Hepatic stellate cell (primary cell): ENCODE data around the gene TPD52L2.
"Not testable (repeated sequence)": the region's sequence is repeated elsewhere in the genome, so short reads cannot be mapped to it uniquely, and the experiment has no call there.

Experiments
- DNase-seq: peaks from one replicate; pipeline ENCODE4 v3.0.0; 2011; ENCODE audit warnings: low spot score

The TPD52L2 gene

GRCh38 chr20:63835021-63835858 lies 29.8 kb upstream of the TPD52L2 start:
- DNase-seq: peak; percentile 100

GRCh38 chr20:63836458-63837344 lies 28.4 kb upstream of the TPD52L2 start:
- no peak for DNase-seq

GRCh38 chr20:63837479-63837878 lies 27.6 kb upstream of the TPD52L2 start:
- DNase-seq: no peak

- DNase-seq: no peak
These were observed 25.4 kb upstream of the TPD52L2 start for GRCh38 chr20:63839620-63840019.

GRCh38 chr20:63840405-63840828 lies 24.7 kb upstream of the TPD52L2 start:
- DNase-seq: no peak

- no peak for DNase-seq
These were observed 22.8 kb upstream of the TPD52L2 start for GRCh38 chr20:63842258-63842657.

- DNase-seq: no peak
These were observed 21.8 kb upstream of the TPD52L2 start for GRCh38 chr20:63843222-63843621.

- DNase-seq: no peak
These were observed 21.3 kb upstream of the TPD52L2 start for GRCh38 chr20:63843778-63844177.

GRCh38 chr20:63844511-63844991 lies 20.5 kb upstream of the TPD52L2 start:
- no peak for DNase-seq

GRCh38 chr20:63846128-63846771 lies 18.8 kb upstream of the TPD52L2 start:
- DNase-seq: peak; percentile 86

GRCh38 chr20:63846888-63847236 lies 18.2 kb upstream of the TPD52L2 start:
- DNase-seq: no peak

- DNase-seq: no peak
These were observed 17.6 kb upstream of the TPD52L2 start for GRCh38 chr20:63847237-63848002.

- DNase-seq: no peak
These were observed 16.8 kb upstream of the TPD52L2 start for GRCh38 chr20:63848003-63848911.

- DNase-seq: no peak
These were observed 14.2 kb upstream of the TPD52L2 start for GRCh38 chr20:63850689-63851547.

- DNase-seq: not testable (repeated sequence)
These were observed 13.5 kb upstream of the TPD52L2 start for GRCh38 chr20:63851548-63851943.

- DNase-seq: not testable (repeated sequence)
These were observed 11.4 kb upstream of the TPD52L2 start for GRCh38 chr20:63853733-63854068.

- no peak for DNase-seq
These were observed 10.9 kb upstream of the TPD52L2 start for GRCh38 chr20:63854069-63854765.

GRCh38 chr20:63854766-63855362 lies 10.2 kb upstream of the TPD52L2 start:
- DNase-seq: no peak
